ENCODE data around the gene ATP2C2.

The ATP2C2 gene

DNA sequence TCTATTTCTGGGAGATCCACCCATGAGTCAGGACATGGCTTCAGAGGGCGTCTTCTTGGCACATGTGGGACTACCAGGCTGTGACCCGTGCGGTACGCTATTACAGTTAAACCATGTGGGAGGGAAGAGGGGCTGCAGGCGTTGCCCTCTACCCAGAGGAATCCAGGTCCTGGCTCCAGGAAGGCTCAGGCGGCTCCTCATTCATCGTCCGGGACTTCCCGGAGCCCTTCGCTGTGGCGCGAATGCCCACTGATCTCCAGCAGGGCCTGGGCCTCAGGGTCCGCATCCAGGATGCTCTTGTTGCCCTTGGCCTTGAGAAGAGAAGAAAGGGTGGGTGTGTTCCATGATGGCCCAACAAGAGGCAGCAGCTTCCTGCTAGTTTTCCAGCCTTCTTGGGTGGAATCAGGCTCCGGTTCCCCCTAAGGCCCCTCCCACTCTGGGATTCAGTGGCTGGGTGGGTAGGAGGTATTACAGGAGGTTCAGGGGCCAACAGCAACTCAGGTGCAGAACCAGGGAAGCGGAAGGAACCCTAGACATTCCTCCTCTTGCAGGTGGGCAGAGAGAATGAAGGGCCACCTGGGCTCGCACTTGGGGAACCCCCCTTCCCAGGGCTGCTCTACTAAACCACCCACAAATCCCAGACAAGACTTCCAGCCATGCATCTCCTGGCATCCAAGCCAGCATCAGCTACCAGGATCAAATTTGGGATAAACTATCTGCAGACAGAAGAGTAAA is 111.5 kb downstream of the ATP2C2 start:
- H3K4me3 ChIP-seq (ENCODE audit: low read depth, low read length) = no peak overlapping the region
- TF ChIP-seq, protein P1, sequence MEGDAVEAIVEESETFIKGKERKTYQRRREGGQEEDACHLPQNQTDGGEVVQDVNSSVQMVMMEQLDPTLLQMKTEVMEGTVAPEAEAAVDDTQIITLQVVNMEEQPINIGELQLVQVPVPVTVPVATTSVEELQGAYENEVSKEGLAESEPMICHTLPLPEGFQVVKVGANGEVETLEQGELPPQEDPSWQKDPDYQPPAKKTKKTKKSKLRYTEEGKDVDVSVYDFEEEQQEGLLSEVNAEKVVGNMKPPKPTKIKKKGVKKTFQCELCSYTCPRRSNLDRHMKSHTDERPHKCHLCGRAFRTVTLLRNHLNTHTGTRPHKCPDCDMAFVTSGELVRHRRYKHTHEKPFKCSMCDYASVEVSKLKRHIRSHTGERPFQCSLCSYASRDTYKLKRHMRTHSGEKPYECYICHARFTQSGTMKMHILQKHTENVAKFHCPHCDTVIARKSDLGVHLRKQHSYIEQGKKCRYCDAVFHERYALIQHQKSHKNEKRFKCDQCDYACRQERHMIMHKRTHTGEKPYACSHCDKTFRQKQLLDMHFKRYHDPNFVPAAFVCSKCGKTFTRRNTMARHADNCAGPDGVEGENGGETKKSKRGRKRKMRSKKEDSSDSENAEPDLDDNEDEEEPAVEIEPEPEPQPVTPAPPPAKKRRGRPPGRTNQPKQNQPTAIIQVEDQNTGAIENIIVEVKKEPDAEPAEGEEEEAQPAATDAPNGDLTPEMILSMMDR (IDR thresholded peaks at IDR 0.05; ENCODE audit: low read depth, low read length, missing control alignments) = no peak
- no peak for DNase-seq (ENCODE audit: low read depth)

DNA sequence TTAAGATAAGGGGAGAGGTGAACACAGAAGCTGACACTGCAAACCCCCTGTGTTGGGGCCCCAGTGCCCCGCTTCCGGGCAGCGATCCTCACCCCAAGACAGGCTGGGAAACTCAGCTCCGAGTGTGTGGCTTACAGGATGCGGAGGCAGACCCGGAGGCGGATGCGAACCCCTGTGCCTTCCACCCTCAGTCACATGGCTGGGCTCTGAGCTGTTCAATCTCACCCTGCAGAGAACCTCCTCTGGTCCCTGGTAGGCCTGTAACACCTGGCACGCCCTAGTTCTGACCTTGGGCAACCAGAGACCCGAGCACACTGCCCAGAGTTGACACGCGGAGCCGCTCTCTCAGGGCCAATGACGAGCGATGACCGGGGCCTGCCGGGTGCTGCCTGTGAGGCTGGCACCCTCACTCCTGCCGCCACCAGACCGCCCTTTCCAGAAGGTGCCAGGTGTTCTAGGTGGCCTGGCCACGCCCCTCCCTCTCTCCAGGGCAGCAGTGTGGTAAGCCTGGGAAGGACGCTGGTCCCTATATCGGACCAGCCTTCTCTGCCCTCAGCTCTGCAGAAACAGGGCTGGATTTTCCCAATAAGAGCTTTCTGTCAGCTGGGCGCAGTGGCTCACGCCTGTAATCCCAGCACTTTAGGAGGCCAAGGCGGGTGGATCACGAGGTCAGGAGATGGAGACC is 112.9 kb downstream of the ATP2C2 start:
- TF ChIP-seq, protein P1 (IDR thresholded peaks at IDR 0.05; ENCODE audit: low read depth, low read length, missing control alignments) = no peak
- no peak for DNase-seq (ENCODE audit: low read depth)
- H3K4me3 ChIP-seq (ENCODE audit: low read depth, low read length) = no peak overlapping the region

DNA sequence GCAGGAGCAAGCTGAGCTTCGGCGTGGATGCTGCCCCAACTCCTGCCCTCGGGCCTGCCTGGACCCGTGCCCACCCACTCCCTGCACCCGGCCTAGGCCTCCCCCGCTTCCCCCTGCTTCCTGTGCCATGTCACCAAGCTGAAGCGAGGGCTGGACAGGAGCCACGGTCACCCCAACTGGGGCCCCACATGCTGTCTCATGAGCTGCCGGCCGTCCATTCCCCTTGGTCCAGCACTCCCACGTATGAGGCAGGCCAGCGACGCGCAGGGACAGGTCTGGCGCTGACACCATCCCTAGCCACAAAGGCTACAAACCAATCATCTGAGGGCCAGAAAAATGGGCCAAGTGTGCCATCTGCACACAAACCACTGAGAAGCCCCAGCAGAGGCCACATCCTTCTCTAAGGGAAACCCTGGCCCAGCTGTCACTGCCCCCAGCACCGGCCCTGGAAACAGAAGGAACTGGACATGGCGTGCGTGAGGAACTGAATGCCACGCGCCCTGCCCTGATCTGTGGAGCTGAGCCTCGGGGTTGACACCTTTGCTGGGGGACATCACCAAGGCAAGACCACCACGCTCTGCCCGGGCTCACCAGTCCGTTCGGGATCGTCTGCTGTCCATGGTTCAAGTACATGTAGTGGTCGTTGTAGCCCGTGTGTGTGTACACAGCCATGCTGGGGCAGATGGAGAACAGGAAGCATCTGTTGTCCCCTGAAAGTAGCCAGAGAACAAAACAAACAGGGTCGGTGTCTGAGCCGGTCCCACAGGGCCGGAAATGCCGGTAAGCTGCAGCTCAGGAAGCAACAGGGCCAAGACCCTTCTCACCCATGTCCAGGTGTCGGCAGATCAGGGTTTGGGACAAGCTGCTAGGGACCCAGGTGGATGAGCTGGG is 113.9 kb downstream of the ATP2C2 start:
- no peak overlapping the region for H3K4me3 ChIP-seq (ENCODE audit: low read depth, low read length)
- DNase-seq (ENCODE audit: low read depth) = no peak
- TF ChIP-seq, protein P1 (IDR thresholded peaks at IDR 0.05; ENCODE audit: low read depth, low read length, missing control alignments) = no peak

DNA sequence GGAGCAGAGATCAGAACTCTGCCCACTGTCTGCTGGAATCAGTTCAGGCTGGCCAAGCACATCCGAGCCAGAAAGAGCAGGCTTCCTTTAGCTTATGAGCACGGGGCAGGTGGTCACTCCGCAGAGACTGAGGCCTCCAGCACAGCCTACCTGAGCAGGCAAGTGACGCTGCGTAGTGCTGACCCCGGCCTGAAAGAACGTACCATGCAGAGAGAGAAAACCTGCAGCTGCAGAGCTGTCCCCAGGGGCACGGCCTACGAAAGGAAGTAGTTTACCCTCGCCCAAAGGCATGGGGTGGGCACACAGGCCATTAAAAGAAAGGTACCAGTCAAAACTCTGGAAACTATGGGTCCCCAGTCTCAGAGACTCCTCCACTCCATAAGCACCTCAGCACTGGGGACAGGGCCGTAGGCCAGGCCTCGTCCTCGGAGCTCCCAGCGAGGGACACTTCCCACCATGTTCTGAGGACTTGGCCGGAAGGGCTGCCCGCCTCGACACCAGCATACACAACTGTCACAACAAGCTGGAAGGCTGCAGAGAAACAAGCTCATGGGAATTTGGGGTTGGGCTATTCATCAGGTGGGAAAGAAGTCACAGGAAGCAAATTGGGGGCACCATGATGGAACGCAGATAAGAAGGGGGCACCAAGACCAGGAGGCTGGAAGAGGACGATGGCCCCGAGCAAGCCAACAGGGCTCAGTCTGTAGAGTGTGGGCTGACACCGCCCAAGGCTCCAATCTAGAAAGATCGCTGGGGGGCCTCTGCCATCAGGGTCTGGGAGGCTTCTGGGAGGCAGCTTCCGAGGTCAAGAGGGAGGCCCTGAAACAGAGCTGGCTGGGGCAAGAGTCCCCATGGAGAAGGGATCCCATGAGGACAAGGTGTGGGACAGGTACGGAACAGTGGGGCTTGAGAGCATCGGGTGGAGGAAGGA is 114.9 kb downstream of the ATP2C2 start:
- no peak for DNase-seq (ENCODE audit: low read depth)
- TF ChIP-seq, protein P1 (IDR thresholded peaks at IDR 0.05; ENCODE audit: low read depth, low read length, missing control alignments) = no peak
- H3K4me3 ChIP-seq (ENCODE audit: low read depth, low read length) = no peak overlapping the region

DNA sequence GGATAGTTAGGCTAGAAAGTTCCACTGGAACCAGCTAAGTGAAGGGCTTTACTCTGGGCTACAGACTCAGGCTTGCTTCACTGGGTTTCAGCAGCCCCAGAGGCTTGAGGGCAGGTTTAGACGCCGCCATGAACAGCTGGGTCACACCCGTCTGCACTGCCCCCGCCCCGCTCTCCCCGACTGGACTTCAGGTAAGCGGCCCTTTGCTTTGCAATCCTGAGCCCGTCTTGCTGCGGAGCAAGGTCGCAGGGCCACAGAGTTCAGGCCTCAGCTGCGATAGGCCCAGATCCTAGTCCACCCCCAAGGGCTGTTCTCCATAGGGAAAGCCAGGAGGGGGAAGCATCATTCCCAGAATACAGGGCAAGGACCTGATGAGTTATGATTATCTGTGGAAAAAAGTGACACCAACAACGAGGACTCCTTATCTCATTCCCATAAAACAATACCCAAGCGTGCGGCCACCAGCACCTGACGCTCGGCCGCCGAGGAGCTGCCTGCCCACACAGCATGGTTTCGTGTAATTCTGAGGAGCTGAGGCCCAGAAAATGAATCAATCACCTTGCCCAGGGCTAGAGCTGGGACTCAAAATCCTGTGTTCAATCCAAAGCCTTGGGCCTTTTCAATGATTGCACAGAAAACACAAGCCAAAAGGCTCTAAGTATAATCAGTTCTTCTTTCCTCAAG is 115.7 kb downstream of the ATP2C2 start:
- DNase-seq (ENCODE audit: low read depth) = no peak
- TF ChIP-seq, protein P1 (IDR thresholded peaks at IDR 0.05; ENCODE audit: low read depth, low read length, missing control alignments) = no peak

More for the DNA sequence above, 115.7 kb downstream of the ATP2C2 start:
- no peak overlapping the region for H3K4me3 ChIP-seq (ENCODE audit: low read depth, low read length)

All from GM12864 (cell line).